MM.1S (cell line): ENCODE results near the gene CDH4.

ENCODE experiments used
- CTCF ChIP-seq: fragments of 300-600 bp; sonication (generic); IDR thresholded peaks from 2 replicates; pipeline ENCODE4 v1.5.1; 2016; ENCODE audit warnings: antibody characterized with exemption, low read length, mixed read lengths
- EZH2 ChIP-seq: fragments of 300-600 bp; sonication (generic); optimal IDR thresholded peaks from 2 replicates; pipeline ENCODE3; 2017; ENCODE audit warnings: low read depth, mild to moderate bottlenecking, antibody characterized with exemption, low read length, mixed read lengths
- EZH2phosphoT487 ChIP-seq: fragments of 300-600 bp; sonication (generic); IDR thresholded peaks from 2 replicates; pipeline ENCODE4 v1.6.1; 2018; ENCODE audit warnings: antibody characterized with exemption, low read length

GRCh38 chr20:61420056-61420455 lies 168.0 kb downstream of the CDH4 start:
- TF ChIP-seq CTCF (no peak), EZH2 (no peak), EZH2phosphoT487 (no peak)
